ENCODE results near the gene ARPC5. TPM values are rescaled to one million over a fixed set of nuclear protein-coding genes. Genes with fewer than 3 reads are reported as not detected.
A peak's percentile ranks its signal among the peaks of the same experiment; 100 is the strongest.

The ARPC5 gene
- total and polyA plus RNA-seq, 10 of the 15 experiments (the other 5 are each of a cell fraction or from before 2014, with no cell fraction given), result 238 to 784 (median 309) TPM

GRCh38 chr1:183589384-183589783 lies 46.2 kb downstream of the ARPC5 start (continued):
- TF ChIP-seq CEBPB (IDR thresholded peaks at IDR 0.05; ENCODE audit: borderline replicate concordance in 1 of 2, low read depth in 2 of 2, low read length in 2 of 2) (no peak), NFXL1 (IDR thresholded peaks at IDR 0.05; ENCODE audit: borderline replicate concordance) (no peak), SRF (IDR thresholded peaks at IDR 0.05; ENCODE audit: low read depth in 2 of 2, low read length in 2 of 2) (peak in 1 of 2 experiments; percentile 77; a peak in 2 of 4 replicates), ASH2L (IDR thresholded peaks at IDR 0.05; ENCODE audit: borderline replicate concordance, low read depth) (no peak), STAT1 (conservative IDR thresholded peaks at IDR 0.05) (no peak), NR2F1 (conservative IDR thresholded peaks at IDR 0.05) (no peak)

- H2AFZ ChIP-seq (ENCODE audit: control insufficient read depth, low read depth, low read length), result no peak overlapping the region; the same call in none of the 2 replicates
- H3K4me3 ChIP-seq, result peak overlapping the region; percentile 73
- ChIA-PET SMC1A (ENCODE audit: uncharacterized antibody, unreplicated experiment) (interaction anchor here (0.7 to 11.7 kb wide), 18 partner anchors 10 to 561 kb away, joined by 3 to 363 read pairs (median 6); partner anchors contain the start of genes APOBEC4 and ARPC5), CTCF (interaction anchor here (0.8 to 8.9 kb wide), 11 partner anchors 9 to 116 kb away, joined by 3 to 152 read pairs (median 10); no protein-coding TSS in a partner anchor), POLR2A (interaction anchor here (0.6 to 12.1 kb wide), 12 partner anchors 9 to 349 kb away, joined by 3 to 199 read pairs (median 4); no protein-coding TSS in a partner anchor), RAD21 (ENCODE audit: unreplicated experiment) (interaction anchor here (0.5 to 9.5 kb wide), 18 partner anchors 9 to 312 kb away, joined by 3 to 188 read pairs (median 3); partner anchors contain the start of gene SMG7)
- intact Hi-C loops (cut with micrococcal nuclease; ENCODE audit: unreplicated experiment), result no loop called here
- FAIRE-seq (no peak), ATAC-seq (peak; percentile 5), DNase-seq (ENCODE audit: low read depth, low spot score) (no peak)
- H3K27me3 ChIP-seq (replicated peaks in 1 of 2; ENCODE audit: control insufficient read depth in 2 of 2, insufficient read depth in 2 of 2, low read length in 1 of 2), result no peaks in the 10 kb centered on the region
- in situ Hi-C loops (cut with MboI), result no loop called here
- peaks cover 15% of the 10 kb centered on the region for H3K79me2 ChIP-seq (ENCODE audit: control insufficient read depth, insufficient read depth, low read length)
- no TSS peak for BruUV-seq (replicated peaks)
- peak overlapping the region; percentile 52 for H3K9ac ChIP-seq (ENCODE audit: control insufficient read depth, insufficient read depth, low read length)
- peak overlapping the region; percentile 95 for H3K27ac ChIP-seq (ENCODE audit: control insufficient read depth, insufficient read depth)
- H4K20me1 ChIP-seq (ENCODE audit: control insufficient read depth, insufficient read depth), result no peaks in the 10 kb centered on the region
- H3K4me1 ChIP-seq (ENCODE audit: control insufficient read depth, insufficient read depth, low read length), result peaks cover 48% of the 10 kb centered on the region
- TF ChIP-seq HDGF (IDR thresholded peaks at IDR 0.05) (0 out of 2 replicates have a peak, but pooled peaks have one; percentile 65), PKNOX1 (IDR thresholded peaks at IDR 0.05) (peak; percentile 51; the same call in 1 of the 2 replicates), PAX5 (IDR thresholded peaks at IDR 0.05; ENCODE audit: borderline replicate concordance, low read depth, low read length) (no peak), LARP7 (IDR thresholded peaks at IDR 0.05) (peak; percentile 75), DPF2 (IDR thresholded peaks at IDR 0.05) (0 out of 2 replicates have a peak, but pooled peaks have one; percentile 11), BACH1 (IDR thresholded peaks at IDR 0.05; ENCODE audit: borderline replicate concordance) (0 out of 2 replicates have a peak, but pooled peaks have one; percentile 24), TBL1XR1 (IDR thresholded peaks at IDR 0.05; ENCODE audit: low read depth, low read length) (no peak)
- H3K9me3 ChIP-seq (replicated peaks; ENCODE audit: control insufficient read depth, insufficient read depth, low read length), result no peaks in the 10 kb centered on the region; the same call in 2 of the 3 replicates
- H3K4me2 ChIP-seq (ENCODE audit: control insufficient read depth, insufficient read depth), result peak overlapping the region; percentile 98
- no peaks in the 10 kb centered on the region; a peak in 1 of 4 replicates for H3K36me3 ChIP-seq (ENCODE audit: control insufficient read depth in 2 of 2, insufficient read depth in 2 of 2, low read length in 1 of 2)
Observed at GRCh38 chr1:183588827-183589226, 46.8 kb downstream of the ARPC5 start.

Measured in GM12878 (cell line).